ENCODE data around the gene ERGIC1.

The ERGIC1 gene

GRCh38 chr5:172905346-172906140 lies 71.5 kb downstream of the ERGIC1 start:
- no peak for TF ChIP-seq CTCF (IDR thresholded peaks at IDR 0.05; ENCODE audit: low read depth, low read length)
- in situ Hi-C loops (cut with HindIII; ENCODE audit: low sequenced_read_pairs): no loop called here
- DNase-seq (ENCODE audit: low read depth, low spot score): peak; percentile 32
- no peak overlapping the region for H3K4me3 ChIP-seq (ENCODE audit: low read depth, low read length)

- H3K4me3 ChIP-seq (ENCODE audit: low read depth, low read length): no peak overlapping the region
- in situ Hi-C loops (cut with HindIII; ENCODE audit: low sequenced_read_pairs): no loop called here
- peak; percentile 90 for DNase-seq (ENCODE audit: low read depth, low spot score)
- TF ChIP-seq CTCF (IDR thresholded peaks at IDR 0.05; ENCODE audit: low read depth, low read length): no peak
These were observed 72.4 kb downstream of the ERGIC1 start for GRCh38 chr5:172906436-172906835.

GRCh38 chr5:172906888-172907287 lies 72.8 kb downstream of the ERGIC1 start:
- H3K4me3 ChIP-seq (ENCODE audit: low read depth, low read length): no peak overlapping the region
- no peak for TF ChIP-seq CTCF (IDR thresholded peaks at IDR 0.05; ENCODE audit: low read depth, low read length)
- in situ Hi-C loops (cut with HindIII; ENCODE audit: low sequenced_read_pairs): no loop called here
- DNase-seq (ENCODE audit: low read depth, low spot score): no peak

GRCh38 chr5:172907657-172908056 lies 73.6 kb downstream of the ERGIC1 start:
- no peak for TF ChIP-seq CTCF (IDR thresholded peaks at IDR 0.05; ENCODE audit: low read depth, low read length)
- H3K4me3 ChIP-seq (ENCODE audit: low read depth, low read length): no peak overlapping the region
- DNase-seq (ENCODE audit: low read depth, low spot score): no peak
- in situ Hi-C loops (cut with HindIII; ENCODE audit: low sequenced_read_pairs): no loop called here

GRCh38 chr5:172908662-172909061 lies 74.6 kb downstream of the ERGIC1 start:
- no peak overlapping the region for H3K4me3 ChIP-seq (ENCODE audit: low read depth, low read length)
- no peak for DNase-seq (ENCODE audit: low read depth, low spot score)
- no peak for TF ChIP-seq CTCF (IDR thresholded peaks at IDR 0.05; ENCODE audit: low read depth, low read length)
- in situ Hi-C loops (cut with HindIII; ENCODE audit: low sequenced_read_pairs): no loop called here

GRCh38 chr5:172909931-172910502 lies 76.0 kb downstream of the ERGIC1 start:
- H3K4me3 ChIP-seq (ENCODE audit: low read depth, low read length): no peak overlapping the region
- in situ Hi-C loops (cut with HindIII; ENCODE audit: low sequenced_read_pairs): no loop called here
- TF ChIP-seq CTCF (IDR thresholded peaks at IDR 0.05; ENCODE audit: low read depth, low read length): no peak
- DNase-seq (ENCODE audit: low read depth, low spot score): peak; percentile 82
